ENCODE data around the gene ESAM.

Gene ESAM

DNA sequence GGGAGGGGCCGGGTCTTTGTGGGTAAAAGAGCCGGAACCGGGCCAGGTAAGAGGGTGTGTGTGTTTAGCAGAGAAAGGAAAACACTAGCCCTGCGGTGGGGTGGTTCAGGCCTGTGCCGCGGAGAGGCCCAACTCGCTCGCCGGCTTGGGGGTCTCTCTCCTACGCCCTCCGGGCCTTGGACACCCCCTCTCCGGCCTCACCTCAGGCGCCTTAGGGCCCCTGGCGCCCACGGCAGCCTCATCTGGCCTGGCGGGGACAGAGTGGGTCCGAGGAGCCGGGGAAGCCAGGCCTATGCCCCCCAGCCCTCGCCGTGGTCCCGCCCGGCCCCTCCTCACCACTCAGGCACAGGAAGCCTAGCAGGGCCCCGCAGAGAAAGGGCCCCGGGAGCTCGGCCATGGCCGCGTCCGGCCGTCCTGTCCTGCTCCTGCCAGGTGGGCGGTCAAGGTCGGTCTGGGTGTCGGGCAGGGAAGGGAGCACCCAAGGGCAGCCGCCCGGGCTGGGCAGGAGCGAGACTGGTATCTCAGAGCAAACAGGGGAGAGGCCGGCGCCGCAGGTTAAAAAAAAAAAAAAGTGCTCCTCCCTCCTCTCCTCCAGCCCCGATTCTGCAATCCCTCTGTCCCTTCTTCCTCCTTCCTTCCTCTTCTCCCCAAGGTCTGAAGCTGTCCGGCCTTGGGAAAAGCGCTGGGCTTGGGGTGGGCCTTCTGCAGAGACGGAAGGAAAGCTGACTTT is 10.2 kb downstream of the ESAM start, which contains the start of gene VSIG2:
TSS of gene VSIG2 (minus strand) at position 515 of the 730 bp plus-strand sequence. CDS start at position 397, 118 bp downstream.
- DNase-seq = no peak

DNA sequence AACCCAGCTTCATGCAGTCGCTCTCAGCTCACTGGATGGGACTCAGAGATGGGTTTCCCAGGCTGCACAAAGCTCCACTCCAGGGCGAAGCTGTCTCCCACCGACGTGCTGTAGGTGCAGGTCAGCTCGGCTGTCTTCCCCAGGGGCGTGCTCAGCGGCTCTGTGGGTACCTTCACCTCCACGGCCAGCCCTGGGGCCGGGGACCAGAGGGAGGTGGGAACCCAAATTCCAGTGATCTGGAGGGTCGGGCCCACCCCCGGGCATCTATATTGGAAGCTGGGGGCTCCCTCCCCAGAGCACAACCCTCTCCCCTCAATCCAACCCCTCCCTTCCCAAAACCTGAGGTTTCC is 10.7 kb downstream of the ESAM start:
- DNase-seq = no peak

DNA sequence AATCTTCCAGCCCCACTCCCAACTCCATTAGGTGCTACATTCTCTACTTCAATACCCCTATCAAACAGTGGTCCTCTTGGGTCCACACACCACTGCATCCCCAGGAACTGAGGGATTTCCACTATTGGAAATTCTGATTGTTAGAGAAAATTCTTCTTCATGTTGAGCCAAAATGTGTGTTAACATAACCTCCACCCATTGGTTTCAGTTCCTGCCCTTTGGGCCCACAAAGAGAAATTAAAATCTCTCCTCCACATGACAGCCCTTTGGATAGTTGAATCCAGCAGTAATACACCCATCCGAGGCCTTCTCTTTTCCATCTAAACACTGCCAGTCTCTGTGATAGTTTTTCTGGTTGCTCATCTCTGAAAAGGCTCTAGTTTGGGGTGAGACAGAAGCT is 12.2 kb downstream of the ESAM start:
- no peak for DNase-seq

DNA sequence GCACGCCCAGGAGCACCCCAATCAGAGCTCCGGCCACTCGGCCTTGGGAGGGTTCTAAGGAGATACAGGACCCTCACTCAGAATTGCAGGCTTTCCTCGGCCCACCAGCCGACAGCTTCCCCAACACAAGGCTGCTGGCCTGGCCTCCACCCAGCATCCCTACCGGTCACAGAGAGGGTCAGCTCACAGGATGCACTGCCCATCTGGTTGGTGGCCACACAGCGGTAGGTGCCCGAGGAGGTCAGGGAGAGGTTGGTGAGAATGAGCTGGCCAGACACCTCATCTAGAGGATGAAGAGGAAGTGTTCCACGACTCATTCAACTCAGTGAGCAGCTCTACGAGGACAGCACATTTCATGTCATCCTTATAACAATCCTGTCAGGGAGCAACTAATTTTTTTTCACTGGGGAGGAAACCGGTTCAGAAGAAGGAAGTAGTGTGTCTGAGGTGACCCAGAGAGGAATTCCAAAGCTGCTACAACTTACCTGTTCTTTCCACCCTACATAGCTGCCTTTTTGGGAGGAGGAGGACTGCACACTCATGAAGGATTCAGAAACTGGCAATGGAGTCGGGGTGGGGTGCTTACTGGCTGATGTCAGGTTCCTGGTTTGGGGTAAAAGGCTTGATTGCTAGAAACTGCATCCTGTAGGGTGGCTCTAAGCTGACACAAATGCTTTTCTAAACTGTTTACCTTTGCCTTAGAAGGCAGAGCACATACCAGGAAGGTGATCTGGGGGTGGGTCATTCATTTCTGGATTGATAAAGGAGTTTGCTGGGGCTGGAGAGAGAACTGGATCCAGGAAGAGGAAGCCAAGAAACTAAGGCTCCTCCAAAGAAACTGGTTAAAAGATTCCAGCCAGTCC is 13.4 kb downstream of the ESAM start:
- DNase-seq = no peak

DNA sequence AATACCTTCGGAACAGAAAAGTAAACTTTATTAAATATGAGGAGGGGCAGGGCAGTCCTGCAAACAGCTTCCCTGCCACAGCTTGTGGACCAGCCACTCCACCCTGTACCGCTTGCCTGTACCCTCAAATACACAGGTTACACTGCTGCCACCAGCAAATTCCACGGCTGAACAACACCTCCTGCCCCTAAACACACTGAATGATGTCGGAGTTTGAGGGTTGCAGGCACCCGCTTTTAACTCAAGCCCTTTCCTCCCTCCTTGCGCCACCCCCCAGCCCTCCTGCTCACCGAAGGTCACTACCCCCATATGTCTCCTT is 14.0 kb downstream of the ESAM start:
- no peak for DNase-seq

DNA sequence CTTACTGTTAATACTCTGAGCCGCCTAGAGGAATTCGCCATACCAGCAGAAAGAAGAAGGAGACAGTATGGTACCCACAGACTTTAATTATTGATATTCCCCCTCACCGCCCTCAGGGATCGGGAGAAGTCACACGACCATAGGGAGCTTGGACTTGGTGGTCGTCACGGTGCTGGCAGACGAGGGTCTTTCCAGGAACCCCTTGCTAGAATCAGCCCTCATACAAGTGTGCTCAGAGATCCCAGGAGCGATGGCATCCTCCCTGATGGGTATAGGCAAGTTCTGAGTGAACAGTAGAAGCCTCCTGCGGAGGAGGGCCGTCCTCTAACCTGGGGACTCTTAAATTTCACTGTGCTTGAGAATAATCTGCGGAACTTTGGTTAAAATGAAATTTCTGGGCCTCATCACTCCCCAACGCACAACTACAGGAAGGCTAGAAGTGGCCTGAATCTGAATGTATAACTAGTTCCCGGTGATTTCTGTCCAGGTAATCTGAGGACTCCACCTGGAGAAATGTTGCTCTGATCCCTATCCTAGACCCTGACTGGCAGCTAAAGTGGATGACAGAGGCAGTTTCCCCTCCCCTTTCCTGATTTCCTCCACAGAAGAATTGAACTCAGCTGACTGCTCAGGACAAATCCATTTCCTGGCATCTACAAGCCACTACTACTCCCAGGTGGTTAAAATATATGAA is 14.5 kb downstream of the ESAM start:
- DNase-seq = no peak

DNA sequence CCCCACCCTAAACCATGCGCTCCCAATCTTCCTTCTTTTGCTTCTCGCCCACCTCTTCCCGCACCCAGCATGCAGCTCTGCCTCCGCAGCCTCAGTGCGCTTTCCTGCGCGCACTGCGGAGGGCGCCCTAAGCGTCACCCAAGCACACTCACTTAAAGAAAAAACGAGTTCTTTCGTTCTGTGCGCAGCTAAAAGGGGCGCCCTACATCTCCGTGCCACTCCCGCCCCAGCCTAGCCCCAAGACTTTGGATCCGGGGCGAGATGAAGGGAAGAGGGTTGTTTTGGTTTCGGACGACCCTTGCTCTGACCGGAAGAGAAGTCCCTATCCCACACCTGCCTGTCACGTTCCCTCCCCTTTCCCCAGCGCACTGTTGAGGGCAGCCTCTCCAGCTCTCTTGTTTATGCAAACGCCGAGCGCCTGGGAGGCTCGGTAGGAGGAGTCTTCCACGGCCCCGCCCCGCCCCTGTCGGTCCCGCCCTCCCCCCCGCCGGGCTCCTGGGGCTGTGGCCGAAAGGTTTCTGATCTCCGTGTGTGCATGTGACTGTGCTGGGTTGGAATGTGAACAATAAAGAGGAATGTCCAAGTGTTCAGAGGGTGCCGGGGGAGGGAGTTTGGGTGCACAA is 15.4 kb downstream of the ESAM start:
- DNase-seq = peak; percentile 78

DNA sequence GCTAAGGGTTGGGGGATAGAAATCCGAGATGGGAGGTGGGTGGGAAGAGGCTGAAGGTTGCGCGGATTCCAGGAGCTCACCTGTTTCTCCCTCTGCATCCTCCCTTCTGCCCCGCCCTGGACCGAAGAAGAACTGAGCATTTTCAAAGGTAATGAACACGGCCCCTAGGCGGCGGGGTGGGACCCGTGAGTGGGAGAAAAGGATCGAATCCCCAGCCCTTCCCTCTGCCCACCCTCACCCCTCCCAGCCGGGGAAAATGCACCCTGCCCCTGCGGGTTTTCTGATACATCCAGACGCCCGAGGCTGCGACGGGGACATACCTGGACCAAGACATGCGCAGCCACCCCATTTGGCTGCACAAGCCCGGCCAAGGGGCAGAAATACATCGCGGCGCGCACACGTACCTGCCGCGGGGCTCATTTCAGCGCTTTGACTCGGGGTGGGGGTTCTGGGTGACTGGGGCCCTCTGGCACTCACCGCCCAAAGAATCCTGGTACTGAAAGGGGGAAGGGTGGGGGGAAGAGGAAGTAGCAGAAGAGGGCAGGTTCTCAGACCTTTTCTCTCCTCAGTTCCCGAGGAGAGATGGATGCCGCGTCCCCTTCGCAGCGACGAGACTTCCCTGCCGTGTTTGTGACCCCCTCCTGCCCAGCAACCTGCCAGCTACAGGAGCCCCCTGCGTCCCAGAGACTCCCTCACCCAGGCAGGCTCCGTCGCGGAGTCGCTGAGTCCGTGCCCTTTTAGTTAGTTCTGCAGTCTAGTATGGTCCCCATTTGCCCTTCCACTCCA is 16.1 kb downstream of the ESAM start:
- peak; percentile 37 for DNase-seq

DNA sequence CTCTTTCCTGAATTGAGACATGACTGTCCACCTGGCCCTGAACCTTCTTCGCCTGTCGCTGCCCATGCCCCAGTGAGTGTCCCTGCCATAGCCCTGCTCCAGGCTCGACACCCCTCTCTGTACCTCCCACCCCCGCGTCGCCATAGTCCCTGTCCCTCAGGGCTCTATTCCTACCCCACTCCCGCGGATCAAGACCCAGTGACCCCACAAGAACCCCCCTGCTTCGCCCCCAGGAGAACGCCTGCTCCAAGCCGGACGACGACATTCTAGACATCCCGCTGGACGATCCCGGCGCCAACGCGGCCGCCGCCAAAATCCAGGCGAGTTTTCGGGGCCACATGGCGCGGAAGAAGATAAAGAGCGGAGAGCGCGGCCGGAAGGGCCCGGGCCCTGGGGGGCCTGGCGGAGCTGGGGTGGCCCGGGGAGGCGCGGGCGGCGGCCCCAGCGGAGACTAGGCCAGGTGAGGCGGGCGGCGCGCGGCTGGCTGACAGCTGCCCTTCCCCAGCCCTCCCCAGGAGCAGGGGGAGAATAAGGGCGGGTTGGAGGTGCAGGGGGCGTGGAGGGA is 16.7 kb downstream of the ESAM start:
- DNase-seq = no peak

DNA sequence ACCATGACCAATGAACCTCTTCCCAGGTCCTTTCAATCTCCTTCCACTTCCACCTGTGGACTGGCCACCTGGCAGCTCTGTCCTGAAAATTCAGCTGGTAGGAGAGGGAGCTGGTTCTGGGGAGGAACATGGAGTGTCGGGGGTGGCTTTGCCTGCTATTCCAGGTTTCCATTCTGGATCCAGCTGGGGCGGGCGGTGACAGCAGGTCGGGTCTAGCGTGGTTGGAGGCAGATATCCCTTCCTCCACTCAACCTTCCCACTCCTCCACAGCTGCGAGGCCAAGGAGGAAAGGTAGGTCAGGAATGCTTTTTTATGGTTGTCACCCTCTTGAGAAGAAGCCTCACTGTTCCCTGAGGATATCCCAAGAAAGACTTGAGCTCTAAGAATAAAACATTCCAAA is 19.0 kb downstream of the ESAM start:
- no peak for DNase-seq

DNA sequence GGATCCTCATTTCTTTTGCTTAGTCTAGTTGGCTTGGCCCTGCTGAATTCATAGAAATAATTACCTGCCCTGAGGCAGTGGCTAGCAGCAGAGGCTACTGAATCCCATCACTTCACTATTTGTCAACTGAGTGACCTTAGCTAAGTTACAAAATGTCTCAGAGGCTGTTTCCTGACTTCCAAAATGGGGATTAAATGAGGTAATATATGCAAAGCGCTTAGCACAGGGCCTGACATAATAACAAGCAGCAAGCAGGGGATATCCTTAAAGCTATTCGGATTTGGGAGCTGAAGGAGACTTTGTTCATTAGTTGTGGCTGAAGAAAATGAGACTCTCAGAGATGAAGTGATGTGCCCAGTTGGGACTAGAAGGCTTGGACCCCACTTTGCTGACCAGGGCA is 19.5 kb downstream of the ESAM start:
- no peak for DNase-seq

DNA sequence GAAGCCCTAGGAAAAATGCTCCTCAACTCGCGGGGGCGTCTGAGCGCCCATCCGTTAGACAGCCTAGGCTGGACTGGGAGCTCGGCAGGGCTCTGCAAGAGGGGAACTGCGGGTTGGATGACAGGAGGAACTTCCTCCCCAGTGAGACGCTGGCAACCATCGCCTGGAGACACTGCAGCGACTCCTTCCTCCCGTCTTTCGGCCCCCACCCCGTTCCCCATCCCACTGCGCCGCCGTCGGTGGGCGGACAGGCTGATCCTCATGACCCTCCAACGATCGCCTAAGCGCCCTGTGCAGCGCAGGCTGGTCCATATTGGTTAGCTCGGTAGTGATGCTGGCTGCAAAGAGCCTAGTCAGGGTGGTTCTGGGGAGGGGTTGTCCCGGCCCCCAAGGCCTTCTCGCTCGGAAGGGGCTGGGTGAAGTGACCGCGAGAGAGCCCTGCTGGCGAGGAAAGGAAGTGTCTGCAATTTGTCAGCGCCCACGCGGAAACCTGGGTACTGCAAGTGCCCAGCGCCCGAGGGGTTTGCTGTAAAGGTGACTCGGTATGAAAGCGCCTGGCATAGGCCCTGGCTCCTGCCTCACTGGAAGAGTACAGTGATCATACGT is 21.7 kb downstream of the ESAM start:
- DNase-seq = peak; percentile 38

DNA sequence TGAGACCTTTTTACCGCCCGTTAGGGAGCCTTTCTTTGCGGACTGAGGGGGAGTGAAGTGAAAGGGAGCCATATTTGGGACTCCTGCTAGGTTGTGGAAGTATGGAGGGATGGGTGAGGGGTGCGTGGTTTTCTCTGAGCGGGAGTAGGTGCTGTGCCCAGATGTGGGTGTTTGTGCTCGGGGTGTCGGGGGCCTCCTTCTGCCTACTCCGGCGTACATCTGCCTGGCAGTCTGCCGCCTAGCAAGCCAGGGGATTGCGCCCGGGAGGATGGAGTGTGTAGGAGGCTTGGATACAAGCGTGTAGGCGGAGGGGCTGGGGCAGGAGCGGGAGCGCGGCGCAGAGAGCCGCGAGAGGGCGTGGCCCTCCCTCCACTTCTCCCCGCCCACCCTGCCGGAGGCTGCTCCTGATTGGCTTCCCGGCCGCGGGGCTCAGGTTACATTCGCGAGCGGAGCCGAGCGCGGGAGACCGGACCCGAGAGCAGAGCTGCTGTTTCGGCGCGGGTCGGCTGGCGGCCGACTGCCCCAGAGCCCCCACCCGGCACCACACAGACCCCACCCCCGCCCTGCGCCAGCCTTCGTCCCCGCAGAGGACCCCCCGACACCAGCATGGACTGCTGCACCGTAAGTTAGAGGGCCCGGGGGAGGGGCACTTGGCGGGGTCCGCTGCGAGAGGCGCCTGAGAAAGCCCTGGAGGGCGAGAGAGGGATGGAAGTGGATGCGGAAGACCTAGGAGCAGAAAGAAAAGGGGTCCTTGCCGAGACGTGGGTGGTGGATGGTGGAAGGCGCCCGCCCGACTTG is 22.4 kb downstream of the ESAM start, which contains the start of gene NRGN:
TSS of gene NRGN (plus strand) at position 464 of the 798 bp plus-strand sequence. CDS start at position 607, 143 bp downstream.
- DNase-seq = peak; percentile 88

DNA sequence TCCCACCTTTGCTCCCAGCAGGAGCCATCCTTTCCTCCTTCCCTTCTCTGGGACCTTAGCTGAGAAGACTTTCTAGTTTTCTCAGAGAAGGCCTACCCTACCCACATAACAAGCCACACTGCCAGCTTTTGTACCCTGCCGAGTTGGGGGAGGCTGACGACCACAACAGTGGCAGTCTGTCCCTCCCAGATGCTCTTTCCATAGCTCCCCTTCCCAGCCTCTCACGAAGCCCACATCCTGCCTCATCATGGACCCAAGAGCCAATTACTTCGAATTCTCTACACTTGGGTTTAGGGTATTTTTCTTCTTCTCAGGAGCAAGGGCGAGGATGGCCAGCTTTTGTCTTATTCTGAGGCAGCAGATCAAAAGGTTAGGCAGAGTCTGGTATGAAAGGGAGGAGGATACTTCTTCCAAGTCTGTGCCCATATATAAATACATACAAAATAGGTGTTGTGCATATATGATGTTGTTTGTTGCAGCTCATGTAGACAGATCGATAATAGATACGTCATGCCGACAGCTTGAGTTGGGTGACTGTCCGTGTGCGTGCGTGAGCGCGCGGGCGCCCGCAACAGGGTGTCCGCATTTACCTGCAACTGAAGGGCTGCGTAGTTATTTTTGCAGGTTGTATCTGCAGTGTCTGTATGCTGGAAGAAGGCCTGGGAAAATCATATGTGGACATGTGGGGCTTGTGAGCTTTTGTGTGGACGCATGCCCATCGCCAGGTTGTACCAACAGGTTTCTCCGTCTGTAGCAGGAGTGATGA is 23.2 kb downstream of the ESAM start:
- no peak for DNase-seq

DNA sequence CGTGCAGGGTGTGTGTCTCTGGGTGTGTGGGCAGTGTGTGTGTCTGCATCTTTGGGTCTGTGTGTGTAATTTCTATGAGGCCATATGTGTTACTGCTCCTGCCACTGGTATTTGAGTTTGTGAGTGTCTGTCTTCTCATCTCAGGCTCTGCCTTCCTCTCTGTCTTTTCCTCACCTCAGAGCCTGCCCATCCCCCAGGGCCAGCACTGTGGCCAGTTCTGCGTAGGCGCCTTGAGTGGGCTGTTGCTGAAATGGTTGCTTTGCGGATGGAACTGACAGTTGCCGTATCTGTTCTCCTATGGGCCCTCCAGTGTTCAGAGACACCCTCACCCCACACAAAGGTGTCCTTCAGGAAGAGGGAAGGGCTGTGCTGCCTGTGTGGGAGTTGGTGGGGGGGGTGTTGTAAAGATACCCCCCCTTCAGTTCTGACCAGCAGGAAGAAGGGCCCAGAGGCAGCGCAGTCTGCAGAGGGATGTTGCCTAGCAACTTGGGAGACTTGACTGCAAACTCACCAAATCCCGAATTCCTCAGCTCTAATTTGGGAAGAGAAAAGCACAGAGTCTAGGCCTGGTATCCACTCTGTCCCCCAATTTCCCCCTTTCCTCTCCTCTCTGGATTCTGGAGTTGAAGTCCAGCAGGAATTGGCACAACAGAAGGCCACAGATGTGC is 24.3 kb downstream of the ESAM start:
- no peak for DNase-seq

DNA sequence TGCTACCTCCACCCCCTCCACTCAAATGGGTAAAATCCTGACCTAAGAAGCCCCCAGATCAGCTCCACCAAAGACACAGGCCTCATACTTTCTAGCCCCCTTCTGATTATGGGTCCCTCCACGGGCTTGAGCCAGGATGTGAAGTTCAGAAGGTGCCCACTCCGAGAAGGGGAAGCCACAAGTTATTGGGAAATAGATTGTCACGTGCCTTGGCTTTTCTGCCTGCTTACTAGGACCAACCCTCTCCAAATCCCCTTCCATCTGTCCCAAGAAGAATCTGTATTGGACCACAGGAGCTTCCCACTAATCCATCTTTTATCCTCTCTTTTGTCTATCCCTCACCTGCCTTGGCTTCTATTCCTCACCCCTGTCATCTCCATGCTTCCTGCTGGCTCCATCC is 25.4 kb downstream of the ESAM start:
- DNase-seq = no peak

DNA sequence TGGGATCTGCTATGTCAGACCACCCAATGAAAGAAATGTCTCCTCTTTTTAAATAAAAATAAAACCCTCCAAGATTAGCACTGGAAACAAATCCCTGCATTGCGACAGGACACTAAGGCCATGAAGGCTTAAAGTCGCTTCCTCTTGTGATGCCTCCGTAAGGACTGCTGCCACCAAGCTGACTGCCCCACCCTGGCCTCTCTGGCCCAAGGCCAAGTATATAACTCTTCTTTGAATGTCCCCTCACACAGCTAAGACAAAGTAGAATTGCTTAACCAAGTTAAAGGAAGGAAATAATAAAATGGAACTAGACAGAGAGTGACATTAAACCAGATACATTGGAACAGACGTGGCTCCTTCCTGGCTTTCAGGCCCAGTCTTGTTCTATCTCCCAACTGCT is 29.9 kb downstream of the ESAM start:
- DNase-seq = no peak

DNA sequence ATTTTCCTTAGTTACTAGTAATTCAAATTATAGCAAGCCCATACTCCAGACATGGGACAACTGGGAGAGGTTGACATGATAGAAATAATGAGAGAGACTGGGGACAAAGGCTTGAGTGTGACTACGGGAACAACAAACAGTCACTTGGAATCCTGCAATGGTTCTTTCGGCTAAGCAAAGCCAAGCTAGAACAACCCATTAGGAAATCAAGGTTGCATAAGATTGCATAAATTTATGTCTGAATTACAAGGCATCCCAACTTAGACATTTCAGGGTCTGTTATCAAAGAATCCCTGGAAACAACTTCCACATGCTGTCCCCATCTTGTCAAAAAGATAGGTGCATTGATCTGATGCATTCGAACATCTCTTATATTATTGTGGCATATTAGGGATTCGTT is 32.5 kb downstream of the ESAM start:
- DNase-seq = no peak

DNA sequence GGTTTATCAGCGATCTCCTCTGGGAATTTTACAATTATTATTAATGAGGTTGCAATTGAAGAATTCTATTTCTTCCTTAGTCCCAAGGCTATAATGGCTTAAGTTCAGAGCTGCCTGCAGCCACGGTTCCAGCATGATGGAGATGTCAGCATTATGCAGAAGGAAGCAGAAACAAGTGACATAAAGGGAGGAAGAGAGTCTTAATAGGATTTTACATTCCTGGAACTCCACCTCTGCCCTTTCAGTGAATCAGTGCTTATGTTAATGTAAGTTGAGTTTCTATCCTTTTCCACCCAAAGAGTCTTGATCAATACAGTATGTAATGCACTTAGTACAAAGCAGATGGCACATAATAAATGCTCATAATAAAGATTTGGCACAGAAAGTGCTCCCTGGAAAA is 34.0 kb downstream of the ESAM start:
- no peak for DNase-seq
